ENCODE results near the gene TARM1. TPM values are rescaled to one million over a fixed set of nuclear protein-coding genes. Genes with fewer than 3 reads are reported as not detected.
A peak's percentile ranks its signal among the peaks of the same experiment; 100 is the strongest.

TARM1 gene
- total and polyA plus RNA-seq, 2 experiments from 2014 or later = not detected

- H3K36me3 Mint-ChIP-seq (ENCODE audit: low read depth) = no peaks in the 10 kb centered on the region
- H4K20me1 ChIP-seq (replicated peaks; ENCODE audit: insufficient read depth) = no peaks in the 10 kb centered on the region
- DNase-seq (ENCODE audit: low spot score) = peak; percentile 68
- peaks cover 7% of the 10 kb centered on the region for H3K27me3 Mint-ChIP-seq (ENCODE audit: insufficient read depth, low read depth, poor library complexity)
- H3K4me3 ChIP-seq = no peak overlapping the region; the same call in 1 of the 2 replicates
- H3F3A ChIP-seq (replicated peaks; ENCODE audit: low read depth) = peaks cover 7% of the 10 kb centered on the region
- no peak overlapping the region for H2AFZ ChIP-seq
- peak overlapping the region; percentile 86 for H3K27ac ChIP-seq (ENCODE audit: low read depth)
- H3K79me2 ChIP-seq (replicated peaks; ENCODE audit: insufficient read depth) = no peaks in the 10 kb centered on the region
- H3K4me2 ChIP-seq = peak overlapping the region; percentile 55
- peak; percentile 67 for ATAC-seq
- peak overlapping the region; percentile 26 for H3K4me3 Mint-ChIP-seq
- H3K36me3 ChIP-seq (ENCODE audit: insufficient read depth) = no peaks in the 10 kb centered on the region
- H3K27me3 ChIP-seq (ENCODE audit: insufficient read depth) = no peaks in the 10 kb centered on the region
- H3K9me3 Mint-ChIP-seq = peaks cover 6% of the 10 kb centered on the region; the same call in 1 of the 3 replicates
- peak; percentile 31; the same call in 1 of the 2 replicates for TF ChIP-seq ZNF114 (CRISPR knock-in tag; IDR thresholded peaks at IDR 0.05)
- TF ChIP-seq NANOG (IDR thresholded peaks at IDR 0.05; ENCODE audit: borderline replicate concordance) = no peak
- H3K27ac Mint-ChIP-seq = peak overlapping the region; percentile 95
- H3K4me1 ChIP-seq (ENCODE audit: insufficient read depth) = peaks cover 26% of the 10 kb centered on the region
- peaks cover 43% of the 10 kb centered on the region for H3K4me1 Mint-ChIP-seq
- H3K9me2 ChIP-seq (ENCODE audit: insufficient read depth) = no peaks in the 10 kb centered on the region
Observed at GRCh38 chr19:54035215-54036178, 45.7 kb downstream of the TARM1 start.

GRCh38 chr19:54030895-54031586 is 50.1 kb downstream of the TARM1 start:
- Histone ChIP-seq H3K4me1 (ENCODE audit: insufficient read depth) (peaks cover 17% of the 10 kb centered on the region), H3K79me2 (replicated peaks; ENCODE audit: insufficient read depth) (no peaks in the 10 kb centered on the region), H3F3A (replicated peaks; ENCODE audit: low read depth) (peaks cover 12% of the 10 kb centered on the region), H3K4me3 (no peak overlapping the region), H3K27me3 (ENCODE audit: insufficient read depth) (no peaks in the 10 kb centered on the region), H3K27ac (ENCODE audit: low read depth) (0 out of 2 replicates have a peak overlapping the region, but pooled peaks have one; percentile 0), H4K20me1 (replicated peaks; ENCODE audit: insufficient read depth) (no peaks in the 10 kb centered on the region), H3K36me3 (ENCODE audit: insufficient read depth) (no peaks in the 10 kb centered on the region), H2AFZ (no peak overlapping the region), H3K9me2 (ENCODE audit: insufficient read depth) (no peaks in the 10 kb centered on the region), H3K4me2 (no peak overlapping the region)
- Mint-ChIP-seq H3K4me3 (no peak overlapping the region), H3K4me1 (peaks cover 32% of the 10 kb centered on the region), H3K27ac (peak overlapping the region; percentile 37; the same call in 1 of the 2 replicates), H3K27me3 (ENCODE audit: insufficient read depth, low read depth, poor library complexity) (peaks cover 3% of the 10 kb centered on the region), H3K9me3 (no peaks in the 10 kb centered on the region), H3K36me3 (ENCODE audit: low read depth) (no peaks in the 10 kb centered on the region)
- ATAC-seq (peak; percentile 30), DNase-seq (ENCODE audit: low spot score) (peak; percentile 71)
- TF ChIP-seq CTCF (conservative IDR thresholded peaks at IDR 0.05; ENCODE audit: low read depth in 2 of 2) (peak; percentile 70 to 74), CREB1 (CRISPR knock-in tag; IDR thresholded peaks at IDR 0.05; ENCODE audit: low read depth) (no peak)

All from GM23338 (cell line).